Fibroblast of gingiva (primary cell): ENCODE data around the gene MLIP.

Source experiments
- DNase-seq: peaks from one replicate; pipeline ENCODE4 v3.0.0-alpha.2; 2011; ENCODE audit warnings: low read depth

Gene MLIP

GRCh38 chr6:54286141-54286540 lies 174.9 kb downstream of the MLIP start:
- DNase-seq: peak; percentile 45

GRCh38 chr6:54288474-54288873 lies 177.2 kb downstream of the MLIP start:
- DNase-seq: no peak

DNA sequence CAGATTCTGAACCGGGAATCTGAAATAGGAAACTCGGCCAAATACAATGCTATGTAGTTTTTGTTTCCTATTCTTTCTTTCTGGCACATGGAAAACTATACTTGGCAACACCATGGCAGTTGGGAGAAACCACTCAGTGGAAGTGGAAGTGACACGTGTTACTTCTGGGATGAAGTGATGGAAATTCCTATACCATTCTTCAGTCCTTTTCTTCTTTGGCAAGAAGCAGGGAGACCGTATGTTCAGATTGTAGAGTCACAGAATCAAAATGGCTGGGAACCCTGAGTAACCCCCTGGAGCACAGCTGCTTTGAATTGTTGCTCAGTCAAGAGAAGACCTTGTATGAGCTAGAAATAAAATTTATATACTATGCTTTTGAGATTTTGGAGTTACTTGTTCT lies 178.2 kb downstream of the MLIP start:
- DNase-seq: no peak

- DNase-seq: peak; percentile 15
Measured at GRCh38 chr6:54291146-54291545, 179.9 kb downstream of the MLIP start.

GRCh38 chr6:54291738-54292137 lies 180.5 kb downstream of the MLIP start:
- DNase-seq: peak; percentile 13

DNA sequence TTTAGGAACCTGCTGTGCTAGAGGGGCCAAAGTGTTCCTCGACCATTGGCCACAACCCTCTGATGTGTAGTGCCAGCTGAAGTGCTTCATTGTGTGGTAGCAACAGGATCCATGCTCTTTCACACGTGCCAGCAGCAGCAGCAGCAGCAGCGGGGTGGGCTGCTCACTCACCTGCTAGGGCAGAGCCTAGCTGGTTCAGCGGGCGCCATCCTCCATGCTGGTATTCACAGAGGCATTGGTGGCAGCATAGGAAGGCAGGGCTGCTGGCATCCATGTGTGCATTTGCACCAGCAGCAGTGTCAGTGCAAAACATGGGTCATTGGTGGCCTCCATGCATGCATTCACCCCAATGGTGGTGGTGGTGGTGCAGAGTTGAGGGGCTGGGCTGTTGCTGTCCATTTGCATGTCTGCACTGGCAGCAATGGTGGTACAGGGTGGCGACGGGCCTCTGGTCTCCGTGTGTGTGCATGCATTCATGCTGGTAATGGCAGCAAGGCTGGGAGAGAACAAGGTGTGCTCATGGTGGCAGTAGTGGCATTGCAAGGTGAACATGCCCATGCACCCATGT lies 183.8 kb downstream of the MLIP start:
- DNase-seq: no peak

GRCh38 chr6:54299542-54300269 lies 188.5 kb downstream of the MLIP start:
- DNase-seq: peak; percentile 57

GRCh38 chr6:54301770-54302169 lies 190.5 kb downstream of the MLIP start:
- DNase-seq: no peak

DNA sequence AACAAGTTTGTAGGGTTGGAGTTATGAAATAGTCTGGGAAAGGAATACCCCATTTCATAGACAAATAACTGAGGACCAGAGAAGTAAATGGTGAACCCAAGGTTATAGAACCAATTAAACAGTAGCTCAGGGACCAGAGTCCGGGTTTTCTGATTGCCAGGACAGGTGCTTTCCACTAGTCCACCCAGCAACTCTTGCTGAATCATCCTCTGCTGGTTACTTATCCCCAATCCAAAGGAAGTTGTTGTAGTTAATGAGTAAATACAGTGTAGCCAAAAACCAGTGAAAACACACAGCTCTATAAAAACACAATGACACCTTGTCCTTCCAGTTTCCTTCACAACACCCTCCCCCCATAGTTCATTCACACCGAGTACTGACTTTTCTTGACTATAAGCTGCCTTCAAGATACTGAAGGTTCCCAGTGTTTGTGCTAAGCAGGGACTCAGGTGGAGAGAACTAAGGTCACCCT lies 196.2 kb downstream of the MLIP start:
- DNase-seq: no peak

DNA sequence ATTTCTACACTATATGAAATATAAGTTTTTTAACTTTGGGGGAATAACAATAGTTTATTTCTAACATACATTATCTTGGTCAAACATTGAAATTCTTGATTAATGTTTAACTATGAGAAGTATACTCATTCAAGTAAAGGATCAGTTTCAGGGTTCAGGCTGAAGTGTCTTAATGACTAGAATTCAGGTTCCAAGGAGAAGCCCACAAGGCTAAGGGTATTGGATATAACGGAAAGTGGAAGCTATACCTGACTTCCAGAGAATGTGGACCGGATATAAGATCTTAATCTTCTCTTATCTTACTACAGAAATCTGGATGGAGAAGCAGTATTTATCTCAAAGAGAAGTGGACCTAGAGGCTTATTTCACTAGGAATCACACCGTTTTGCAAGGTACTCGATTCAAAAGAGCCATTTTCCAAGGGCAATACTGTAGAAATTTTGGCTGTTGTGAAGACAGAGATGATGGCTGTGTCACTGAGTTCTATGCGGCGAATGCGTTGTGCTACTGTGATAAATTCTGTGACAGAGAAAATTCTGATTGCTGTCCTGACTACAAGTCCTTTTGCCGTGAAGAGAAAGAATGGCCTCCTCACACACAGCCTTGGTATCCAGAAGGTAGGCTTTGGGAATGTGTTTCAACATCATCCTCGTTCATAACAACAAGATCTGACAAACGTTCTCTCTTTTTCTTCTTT lies 197.2 kb downstream of the MLIP start, which contains the start of gene TINAG:
Gene TINAG (plus strand): TSS at position 153 of the 697 bp plus-strand sequence. CDS start 110 bp downstream, at position 263.
- DNase-seq: no peak

- DNase-seq: no peak
Measured at GRCh38 chr6:54308986-54309315, 197.7 kb downstream of the MLIP start.

GRCh38 chr6:54310377-54311152 lies 199.3 kb downstream of the MLIP start:
- DNase-seq: no peak

- no peak for DNase-seq
Measured at GRCh38 chr6:54315656-54316055, 204.4 kb downstream of the MLIP start.
